NB4 (cell line): ENCODE data around the gene CTSK.
"Not testable (repeated sequence)": the region's sequence is repeated elsewhere in the genome, so short reads cannot be mapped to it uniquely, and the experiment has no call there.

Experiments
- DNase-seq: peaks from one replicate; pipeline ENCODE4 v3.0.0; 2010; ENCODE audit warnings: low read depth
- H3K4me3 ChIP-seq: one replicate; pipeline ENCODE4 v1.5.1; 2011; ENCODE audit warnings: mild to moderate bottlenecking, low read depth, low read length, moderate library complexity
- MYC ChIP-seq: IDR thresholded peaks from 2 replicates; pipeline ENCODE4 v1.6.1; 2011; ENCODE audit warnings: low read depth, low read length
- POLR2A ChIP-seq: IDR thresholded peaks from 2 replicates; pipeline ENCODE4 v1.6.1; 2011; ENCODE audit warnings: mild to moderate bottlenecking; ENCODE audit not compliant: insufficient read length; ENCODE audit errors: extremely low read depth
- TF ChIP-seq, protein P1 (sequence below): IDR thresholded peaks from one replicate; pipeline ENCODE4 v1.5.1; 2012; ENCODE audit warnings: low read depth, low read length
- TF ChIP-seq, protein P2 (sequence below): IDR thresholded peaks from 2 replicates; pipeline ENCODE4 v1.6.1; 2011; ENCODE audit warnings: low read depth, low read length

CTSK gene

DNA sequence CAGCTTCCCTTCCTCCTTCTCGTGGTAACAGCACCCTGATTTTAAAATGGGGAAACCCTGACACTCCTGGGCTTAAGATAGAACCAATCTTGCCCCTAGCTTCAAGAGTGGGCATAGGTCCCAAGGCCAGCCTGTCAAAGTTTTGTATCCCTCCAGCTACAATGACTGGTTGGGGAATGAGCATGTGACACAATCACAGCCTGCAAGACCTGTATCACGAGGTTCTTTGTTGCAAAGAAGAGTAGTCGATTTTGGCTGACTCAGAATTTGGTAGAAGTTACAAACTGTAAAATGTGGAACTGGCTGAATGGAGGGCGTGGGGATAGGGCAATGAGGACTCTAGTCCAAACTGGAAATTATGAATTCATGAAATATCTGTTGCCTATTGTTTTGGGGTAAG is 18.7 kb downstream of the CTSK start:
- no peak for DNase-seq
- TF ChIP-seq, protein P1, sequence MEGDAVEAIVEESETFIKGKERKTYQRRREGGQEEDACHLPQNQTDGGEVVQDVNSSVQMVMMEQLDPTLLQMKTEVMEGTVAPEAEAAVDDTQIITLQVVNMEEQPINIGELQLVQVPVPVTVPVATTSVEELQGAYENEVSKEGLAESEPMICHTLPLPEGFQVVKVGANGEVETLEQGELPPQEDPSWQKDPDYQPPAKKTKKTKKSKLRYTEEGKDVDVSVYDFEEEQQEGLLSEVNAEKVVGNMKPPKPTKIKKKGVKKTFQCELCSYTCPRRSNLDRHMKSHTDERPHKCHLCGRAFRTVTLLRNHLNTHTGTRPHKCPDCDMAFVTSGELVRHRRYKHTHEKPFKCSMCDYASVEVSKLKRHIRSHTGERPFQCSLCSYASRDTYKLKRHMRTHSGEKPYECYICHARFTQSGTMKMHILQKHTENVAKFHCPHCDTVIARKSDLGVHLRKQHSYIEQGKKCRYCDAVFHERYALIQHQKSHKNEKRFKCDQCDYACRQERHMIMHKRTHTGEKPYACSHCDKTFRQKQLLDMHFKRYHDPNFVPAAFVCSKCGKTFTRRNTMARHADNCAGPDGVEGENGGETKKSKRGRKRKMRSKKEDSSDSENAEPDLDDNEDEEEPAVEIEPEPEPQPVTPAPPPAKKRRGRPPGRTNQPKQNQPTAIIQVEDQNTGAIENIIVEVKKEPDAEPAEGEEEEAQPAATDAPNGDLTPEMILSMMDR: no peak
- no peak for TF ChIP-seq POLR2A
- TF ChIP-seq MYC: no peak
- TF ChIP-seq, protein P2, sequence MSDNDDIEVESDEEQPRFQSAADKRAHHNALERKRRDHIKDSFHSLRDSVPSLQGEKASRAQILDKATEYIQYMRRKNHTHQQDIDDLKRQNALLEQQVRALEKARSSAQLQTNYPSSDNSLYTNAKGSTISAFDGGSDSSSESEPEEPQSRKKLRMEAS: no peak
- no peak overlapping the region for H3K4me3 ChIP-seq

DNA sequence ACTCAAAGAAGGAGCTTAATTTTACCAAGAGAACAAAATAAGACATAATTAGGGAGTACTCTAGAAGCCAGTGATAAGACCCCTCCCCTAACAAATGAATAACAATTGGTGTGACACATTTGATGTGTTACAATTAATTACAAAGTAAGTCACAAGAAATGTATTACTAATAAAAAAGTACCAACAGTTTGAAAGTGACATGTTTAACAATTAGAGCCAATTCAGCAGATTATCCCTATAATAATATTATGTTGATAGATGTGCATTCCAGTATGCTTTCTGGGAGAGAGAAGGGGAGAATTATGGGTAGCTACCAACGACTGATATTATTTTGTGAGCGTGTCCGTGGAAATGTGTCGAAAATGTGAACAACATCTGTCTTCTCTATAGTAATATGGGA is 19.1 kb downstream of the CTSK start:
- TF ChIP-seq MYC: no peak
- TF ChIP-seq, protein P2: no peak
- no peak for TF ChIP-seq POLR2A
- TF ChIP-seq, protein P1: no peak
- H3K4me3 ChIP-seq: no peak overlapping the region
- DNase-seq: no peak

DNA sequence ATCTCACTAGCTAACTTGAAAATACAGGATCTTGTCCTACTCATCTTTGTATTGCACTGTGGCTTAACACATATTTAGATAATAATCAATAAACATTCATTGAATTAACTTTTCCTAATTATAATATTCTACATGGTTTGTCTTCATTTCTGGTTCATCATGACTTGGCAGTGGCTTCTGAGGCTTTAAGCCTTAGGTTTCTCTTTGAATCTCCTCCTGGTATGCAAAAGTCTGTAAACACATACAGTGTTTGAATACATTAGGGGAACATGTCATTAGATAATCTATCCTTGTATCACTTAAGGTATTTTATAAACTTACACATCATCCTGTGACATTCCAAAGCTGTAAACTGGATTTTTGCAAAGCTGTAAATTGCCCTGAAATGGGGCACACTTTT is 20.6 kb downstream of the CTSK start:
- no peak for DNase-seq
- H3K4me3 ChIP-seq: no peak overlapping the region
- TF ChIP-seq POLR2A (no peak), MYC (no peak)
- TF ChIP-seq, protein P2: no peak
- TF ChIP-seq, protein P1: no peak

DNA sequence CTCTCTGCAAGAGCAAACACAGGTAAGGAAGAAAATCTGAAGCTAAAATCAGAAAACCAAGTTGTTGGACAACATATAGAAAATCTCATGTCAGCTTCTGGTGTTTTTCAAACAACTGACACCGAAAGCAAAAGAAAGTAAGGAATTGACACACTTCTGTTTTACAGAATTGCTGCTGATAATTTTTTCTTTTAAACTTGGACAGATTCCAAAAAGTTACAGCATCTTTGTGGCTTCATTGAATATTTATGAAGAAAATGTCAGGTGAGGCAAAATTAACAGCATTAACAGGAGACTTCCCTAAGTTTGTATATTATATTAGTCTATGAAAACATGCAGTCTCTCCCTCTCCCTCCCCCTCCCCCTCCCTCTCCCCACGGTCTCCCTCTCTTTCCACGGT is 27.6 kb downstream of the CTSK start:
- TF ChIP-seq MYC: no peak
- no peak for TF ChIP-seq POLR2A
- TF ChIP-seq, protein P1: no peak
- TF ChIP-seq, protein P2: no peak
- no peak for DNase-seq
- no peak overlapping the region for H3K4me3 ChIP-seq

DNA sequence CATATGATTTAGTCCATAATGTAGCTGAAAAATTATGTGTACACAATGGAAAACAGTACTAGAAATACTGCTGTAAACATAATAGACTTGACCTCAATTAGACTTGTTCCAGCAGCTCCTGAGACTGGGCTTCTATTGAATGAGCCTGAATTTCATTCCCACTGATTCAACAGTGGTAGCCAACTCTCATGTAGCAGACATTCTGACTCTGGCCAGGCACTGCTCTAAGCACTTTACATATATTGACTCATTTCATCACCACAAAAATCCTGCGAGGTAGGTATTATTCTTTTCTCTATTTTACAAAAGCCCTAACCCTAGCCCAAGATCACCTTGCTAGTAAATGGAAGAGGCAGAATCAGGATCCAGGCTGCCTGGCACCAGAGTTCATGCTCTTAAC is 29.7 kb downstream of the CTSK start:
- TF ChIP-seq POLR2A: no peak
- TF ChIP-seq, protein P1: no peak
- TF ChIP-seq, protein P2: no peak
- TF ChIP-seq MYC: no peak
- no peak overlapping the region for H3K4me3 ChIP-seq
- DNase-seq: no peak

DNA sequence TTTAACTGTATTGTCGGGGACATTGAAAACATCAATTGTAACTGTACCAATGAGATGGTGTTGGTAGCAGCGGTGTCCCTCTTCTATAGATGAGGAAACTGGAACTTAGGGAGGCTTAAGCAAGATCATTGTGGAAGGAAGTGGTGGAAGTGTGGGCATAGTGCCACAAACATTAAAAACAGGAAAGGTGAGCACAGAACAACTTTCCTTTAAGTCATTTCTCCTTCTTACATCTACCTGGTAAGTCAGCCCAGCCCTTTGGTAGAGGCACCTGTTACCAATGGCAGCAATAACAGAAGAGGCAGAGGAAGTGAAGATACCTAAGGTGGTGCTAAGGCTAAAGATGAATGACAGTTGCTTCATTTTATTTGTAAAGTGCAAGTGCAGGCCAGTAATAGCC is 30.5 kb downstream of the CTSK start:
- TF ChIP-seq POLR2A: no peak
- TF ChIP-seq, protein P1: no peak
- no peak for TF ChIP-seq MYC
- TF ChIP-seq, protein P2: no peak
- no peak overlapping the region for H3K4me3 ChIP-seq
- DNase-seq: no peak

DNA sequence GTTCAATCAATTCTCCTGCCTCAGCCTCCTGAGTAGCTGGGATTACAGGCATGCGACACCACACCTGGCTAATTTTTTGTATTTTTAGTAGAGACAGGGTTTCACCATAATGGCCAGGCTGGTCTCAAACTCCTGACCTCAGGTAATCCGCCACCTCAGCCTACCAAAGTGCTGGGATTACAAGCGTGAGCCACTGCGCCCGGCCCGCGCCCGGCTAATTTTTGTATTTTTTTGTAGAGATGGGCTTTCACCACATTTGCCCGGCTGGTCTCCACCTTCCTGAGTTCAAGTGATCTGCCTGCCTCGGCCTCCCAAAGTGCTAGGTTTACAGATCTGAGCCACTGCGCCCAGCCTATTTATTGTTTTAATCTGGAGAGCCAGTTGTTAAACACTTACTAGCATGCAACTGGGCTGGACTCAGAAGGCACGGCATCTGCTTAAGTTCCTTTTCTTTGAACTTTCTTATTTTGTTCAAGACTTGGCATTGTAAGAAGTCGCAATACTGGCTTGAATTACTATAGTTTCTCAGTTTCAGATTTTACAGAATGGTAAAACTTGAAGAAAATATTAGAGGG is 32.0 kb downstream of the CTSK start:
- not testable (repeated sequence) for H3K4me3 ChIP-seq, DNase-seq
